Osteocyte (in vitro differentiated cells): ENCODE measurements around the gene ACSS2. TPM values are rescaled to one million over a fixed set of nuclear protein-coding genes. Genes with fewer than 3 reads are reported as not detected.

ENCODE experiments used
- DNase-seq: peaks from one replicate; pipeline ENCODE4 v3.0.0; 2021; ENCODE audit warnings: mixed read lengths; ENCODE audit not compliant: unreplicated experiment; ENCODE audit errors: extremely low spot score
- H3K27ac Mint-ChIP-seq: one replicate; pipeline ENCODE4 v1.8.0; 2021; ENCODE audit warnings: mild to moderate bottlenecking, mixed read lengths; ENCODE audit not compliant: unreplicated experiment
- H3K27me3 Mint-ChIP-seq: one replicate; pipeline ENCODE4 v1.8.0; 2021; ENCODE audit warnings: mixed read lengths; ENCODE audit not compliant: unreplicated experiment
- H3K36me3 Mint-ChIP-seq: one replicate; pipeline ENCODE4 v1.8.0; 2021; ENCODE audit warnings: mixed read lengths; ENCODE audit not compliant: unreplicated experiment
- H3K4me1 Mint-ChIP-seq: one replicate; pipeline ENCODE4 v1.8.0; 2021; ENCODE audit warnings: mixed read lengths; ENCODE audit not compliant: unreplicated experiment
- H3K4me3 Mint-ChIP-seq: one replicate; pipeline ENCODE4 v1.8.0; 2021; ENCODE audit warnings: mild to moderate bottlenecking, moderate library complexity, mixed read lengths; ENCODE audit not compliant: unreplicated experiment
- H3K9me3 Mint-ChIP-seq: one replicate; pipeline ENCODE4 v1.8.0; 2021; ENCODE audit warnings: mixed read lengths; ENCODE audit not compliant: unreplicated experiment
- total RNA-seq: library from RNA; stranded (reverse); gene quantifications from 2 replicates; pipeline ENCODE4 v1.2.1, GENCODE V29; 2021
- TF ChIP-seq, protein P1 (sequence below): fragments of 200-600 bp; sonication (generic); IDR thresholded peaks from 2 replicates; pipeline ENCODE4 v1.5.0; 2021; ENCODE audit warnings: antibody characterized with exemption, mild to moderate bottlenecking, moderate library complexity

Gene ACSS2
- total RNA-seq, 1 donor from 2014 or later = 31.1 TPM

DNA sequence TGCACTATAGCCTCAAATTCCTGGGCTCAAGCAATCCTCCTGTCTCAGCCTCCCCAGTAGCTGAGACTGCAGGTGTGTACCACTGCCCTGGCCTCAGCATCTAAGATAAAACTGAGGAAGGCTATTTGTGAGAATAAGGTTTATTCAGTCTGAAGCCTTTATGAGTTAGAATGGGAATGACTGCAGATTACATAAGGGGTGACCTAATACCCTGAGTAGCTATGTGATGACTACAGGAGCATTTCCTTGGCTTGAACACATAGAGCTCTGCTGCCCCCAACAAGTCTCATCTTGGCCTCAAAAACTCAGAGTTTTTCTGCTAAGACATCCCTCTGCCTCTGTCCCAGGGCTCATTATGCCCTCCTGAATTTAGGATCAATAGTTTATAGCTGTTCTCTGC is 71.6 kb downstream of the ACSS2 start:
- H3K27me3 Mint-ChIP-seq = no peaks in the 10 kb centered on the region
- H3K4me3 Mint-ChIP-seq = no peak overlapping the region
- H3K27ac Mint-ChIP-seq = no peak overlapping the region
- no peak for DNase-seq
- H3K9me3 Mint-ChIP-seq = no peaks in the 10 kb centered on the region
- TF ChIP-seq, protein P1, sequence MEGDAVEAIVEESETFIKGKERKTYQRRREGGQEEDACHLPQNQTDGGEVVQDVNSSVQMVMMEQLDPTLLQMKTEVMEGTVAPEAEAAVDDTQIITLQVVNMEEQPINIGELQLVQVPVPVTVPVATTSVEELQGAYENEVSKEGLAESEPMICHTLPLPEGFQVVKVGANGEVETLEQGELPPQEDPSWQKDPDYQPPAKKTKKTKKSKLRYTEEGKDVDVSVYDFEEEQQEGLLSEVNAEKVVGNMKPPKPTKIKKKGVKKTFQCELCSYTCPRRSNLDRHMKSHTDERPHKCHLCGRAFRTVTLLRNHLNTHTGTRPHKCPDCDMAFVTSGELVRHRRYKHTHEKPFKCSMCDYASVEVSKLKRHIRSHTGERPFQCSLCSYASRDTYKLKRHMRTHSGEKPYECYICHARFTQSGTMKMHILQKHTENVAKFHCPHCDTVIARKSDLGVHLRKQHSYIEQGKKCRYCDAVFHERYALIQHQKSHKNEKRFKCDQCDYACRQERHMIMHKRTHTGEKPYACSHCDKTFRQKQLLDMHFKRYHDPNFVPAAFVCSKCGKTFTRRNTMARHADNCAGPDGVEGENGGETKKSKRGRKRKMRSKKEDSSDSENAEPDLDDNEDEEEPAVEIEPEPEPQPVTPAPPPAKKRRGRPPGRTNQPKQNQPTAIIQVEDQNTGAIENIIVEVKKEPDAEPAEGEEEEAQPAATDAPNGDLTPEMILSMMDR = no peak
- peaks cover 9% of the 10 kb centered on the region for H3K4me1 Mint-ChIP-seq
- peaks cover 15% of the 10 kb centered on the region for H3K36me3 Mint-ChIP-seq

DNA sequence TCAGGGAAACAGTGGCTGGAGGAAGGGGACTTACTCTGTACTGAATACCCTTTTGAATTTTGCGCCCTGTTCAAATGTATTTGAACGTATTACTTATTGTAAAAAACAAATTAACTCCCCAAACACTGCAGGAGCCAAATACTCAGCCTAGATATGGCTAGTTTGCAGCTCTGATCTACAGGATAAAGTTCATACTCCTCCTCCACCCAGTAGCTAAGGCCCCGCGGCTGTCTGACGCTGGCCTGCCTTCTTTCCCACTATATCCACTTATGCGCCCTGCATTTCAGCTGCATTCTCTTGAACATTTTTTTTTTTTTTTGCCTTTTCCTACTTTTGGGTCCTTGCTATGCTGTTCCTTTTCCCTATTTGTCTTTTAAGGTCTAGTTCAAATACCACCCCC is 72.7 kb downstream of the ACSS2 start:
- Mint-ChIP-seq H3K27ac (no peak overlapping the region), H3K9me3 (no peaks in the 10 kb centered on the region), H3K4me1 (peaks cover 11% of the 10 kb centered on the region), H3K4me3 (no peak overlapping the region), H3K27me3 (no peaks in the 10 kb centered on the region), H3K36me3 (peaks cover 5% of the 10 kb centered on the region)
- TF ChIP-seq, protein P1 = no peak
- no peak for DNase-seq

- no peak overlapping the region for H3K4me3 Mint-ChIP-seq
- peaks cover 26% of the 10 kb centered on the region for H3K4me1 Mint-ChIP-seq
- no peaks in the 10 kb centered on the region for H3K9me3 Mint-ChIP-seq
- peaks cover under 1% of the 10 kb centered on the region for H3K36me3 Mint-ChIP-seq
- H3K27ac Mint-ChIP-seq = no peak overlapping the region
- DNase-seq = no peak
- no peaks in the 10 kb centered on the region for H3K27me3 Mint-ChIP-seq
- TF ChIP-seq, protein P1 = no peak
Observed at GRCh38 chr20:34951252-34951651, 74.8 kb downstream of the ACSS2 start.

DNA sequence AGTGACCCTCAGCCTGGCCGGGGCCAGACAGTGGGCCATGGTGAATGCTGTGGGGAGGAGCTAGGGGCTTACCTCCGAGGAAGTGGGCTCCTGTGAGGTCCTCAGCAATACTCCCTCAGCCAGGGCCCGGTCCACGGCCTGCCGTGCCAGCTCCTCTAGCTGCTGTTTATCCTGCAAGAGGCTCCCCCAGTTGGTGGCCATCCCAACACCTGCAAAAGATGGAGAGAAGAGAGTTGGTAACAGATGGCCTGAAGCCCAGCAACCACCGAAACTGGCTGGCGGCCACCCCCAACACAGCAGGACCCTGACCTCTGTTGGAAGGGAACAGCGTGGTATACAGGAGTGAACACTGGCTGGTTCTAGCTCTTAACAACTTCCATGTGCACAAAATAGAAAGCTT is 75.2 kb downstream of the ACSS2 start:
- DNase-seq = no peak
- H3K27me3 Mint-ChIP-seq = no peaks in the 10 kb centered on the region
- H3K4me3 Mint-ChIP-seq = no peak overlapping the region
- H3K4me1 Mint-ChIP-seq = peaks cover 26% of the 10 kb centered on the region
- H3K36me3 Mint-ChIP-seq = no peaks in the 10 kb centered on the region
- no peaks in the 10 kb centered on the region for H3K9me3 Mint-ChIP-seq
- TF ChIP-seq, protein P1 = no peak
- peak overlapping the region; percentile 23 for H3K27ac Mint-ChIP-seq

DNA sequence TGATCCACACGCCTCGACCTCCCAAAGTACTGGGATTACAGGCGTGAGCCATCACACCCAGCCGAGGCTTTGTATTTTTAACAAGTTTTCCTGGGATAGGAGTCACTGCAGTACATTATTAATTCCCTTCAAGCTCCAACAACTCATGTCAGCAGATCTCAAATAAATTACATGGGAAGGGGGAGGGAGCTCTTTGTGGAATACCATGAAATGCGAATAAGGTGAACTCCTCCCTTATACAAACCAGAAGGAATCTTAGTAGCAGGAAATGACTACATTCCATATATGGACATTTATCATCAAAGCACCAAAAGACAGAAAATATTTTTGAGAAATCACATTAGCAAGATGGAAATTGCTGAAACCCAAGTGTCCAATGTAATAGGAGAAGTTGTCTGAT is 76.3 kb downstream of the ACSS2 start:
- H3K27me3 Mint-ChIP-seq = no peaks in the 10 kb centered on the region
- H3K4me3 Mint-ChIP-seq = no peak overlapping the region
- H3K36me3 Mint-ChIP-seq = no peaks in the 10 kb centered on the region
- H3K4me1 Mint-ChIP-seq = peaks cover 26% of the 10 kb centered on the region
- no peaks in the 10 kb centered on the region for H3K9me3 Mint-ChIP-seq
- DNase-seq = no peak
- no peak overlapping the region for H3K27ac Mint-ChIP-seq
- TF ChIP-seq, protein P1 = no peak
